H1 (cell line): Measurements from ENCODE around the gene PIAS3. TPM values are rescaled to one million over a fixed set of nuclear protein-coding genes. Genes with fewer than 3 reads are reported as not detected.

Experiments used
- ASH2L ChIP-seq: fragments of 200-600, 300-600 bp; sonication (generic); IDR thresholded peaks from one replicate; pipeline ENCODE4 v1.7.1; 2017; ENCODE audit warnings: low read length
- BACH1 ChIP-seq: IDR thresholded peaks from 2 replicates; pipeline ENCODE4 v1.6.1; 2012; ENCODE audit warnings: low read length, improper control_type of control experiment
- CBX5 ChIP-seq: fragments of 300-800, 300-1000 bp; sonication (generic); IDR thresholded peaks from 2 replicates; pipeline ENCODE4 v1.7.1; 2016; ENCODE audit warnings: antibody characterized with exemption, low read length, low read depth
- CHD2 ChIP-seq: IDR thresholded peaks from 2 replicates; pipeline ENCODE4 v1.6.1; 2012; ENCODE audit warnings: low read length, improper control_type of control experiment
- KDM1A ChIP-seq: fragments of 200-600, 300-600 bp; sonication (generic); IDR thresholded peaks from 2 replicates; pipeline ENCODE4 v1.7.1; 2016; ENCODE audit warnings: mild to moderate bottlenecking, low read length, borderline replicate concordance
- SP1 ChIP-seq: IDR thresholded peaks from 2 replicates; pipeline ENCODE4 v1.6.1; 2011; ENCODE audit warnings: low read depth, low read length
- TAF7 ChIP-seq: optimal IDR thresholded peaks from 2 replicates; pipeline ENCODE3; 2011; ENCODE audit warnings: low read depth, mild to moderate bottlenecking, inconsistent platforms, low read length, moderate library complexity, borderline replicate concordance
- polyA plus RNA-seq, 7 experiments: library from polyadenylated mRNA; depleted of rRNA in 3 of 7; stranded (reverse) in 5 of 7; unstranded in 2 of 7; fragments of >200 nt in 5 of 7; fragments of 200-250 nt in 2 of 7; gene quantifications; 1 replicate in 5 of 7; 2 replicates in 1 of 7; 4 replicates in 1 of 7; pipeline versions ENCODE4 v1.2.1 to v1.2.3, GENCODE V29; 2011 to 2013; ENCODE audit warnings: missing spikeins in 2 of 7, mixed read lengths in 2 of 7
- total RNA-seq: library from RNA; stranded (reverse); fragmentation: NEBNext Ultra II Directional; extraction: Animal tissue kit (Norgen Biotek cat#: 25700); gene quantifications from 2 replicates; pipeline ENCODE4 v1.2.1, GENCODE V29; 2021

Gene PIAS3
- total and polyA plus RNA-seq, 2 of the 8 experiments (the other 6 are each of a cell fraction or from before 2014, with no cell fraction given), result 36.7 to 49.9 TPM

- TF ChIP-seq KDM1A (no peak), TAF7 (no peak), SP1 (no peak), BACH1 (no peak), CBX5 (no peak), CHD2 (no peak), ASH2L (no peak)
Measured at GRCh38 chr1:145843031-145843430, 15.8 kb downstream of the PIAS3 start (continued).
